CD1c-positive myeloid dendritic cell (primary cell): Measurements from ENCODE around the gene MED13L.
"Not testable (repeated sequence)": the region's sequence is repeated elsewhere in the genome, so short reads cannot be mapped to it uniquely, and the experiment has no call there.

Experiments used
- DNase-seq: peaks from one replicate; pipeline ENCODE4 v3.0.0-alpha.2; 2016; ENCODE audit errors: extremely low spot score

MED13L gene

GRCh38 chr12:116055895-116056607 is 221.4 kb downstream of the MED13L start:
- no peak for DNase-seq

- no peak for DNase-seq
Observed at GRCh38 chr12:116054280-116054679, 223.2 kb downstream of the MED13L start.

GRCh38 chr12:116053479-116054200 is 223.9 kb downstream of the MED13L start:
- DNase-seq: peak; percentile 45

DNA sequence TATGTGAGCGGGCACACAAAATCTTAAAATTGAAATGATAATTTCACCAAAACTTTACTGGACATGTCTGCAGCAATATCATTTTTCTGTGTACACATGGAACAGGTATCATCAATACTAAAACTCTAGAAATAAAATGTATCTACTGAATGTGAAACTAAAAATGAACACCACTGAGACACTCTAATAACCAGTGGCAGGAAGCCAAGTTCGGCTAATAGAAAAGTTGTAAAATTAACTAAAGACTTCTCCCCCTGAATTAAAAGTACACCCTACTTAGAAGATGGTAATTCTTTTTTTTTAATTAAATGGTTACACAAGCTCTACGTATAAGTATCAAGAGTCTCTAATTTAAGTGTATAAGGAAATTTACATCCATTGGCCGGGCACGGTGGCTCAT is 227.2 kb downstream of the MED13L start:
- DNase-seq: no peak

DNA sequence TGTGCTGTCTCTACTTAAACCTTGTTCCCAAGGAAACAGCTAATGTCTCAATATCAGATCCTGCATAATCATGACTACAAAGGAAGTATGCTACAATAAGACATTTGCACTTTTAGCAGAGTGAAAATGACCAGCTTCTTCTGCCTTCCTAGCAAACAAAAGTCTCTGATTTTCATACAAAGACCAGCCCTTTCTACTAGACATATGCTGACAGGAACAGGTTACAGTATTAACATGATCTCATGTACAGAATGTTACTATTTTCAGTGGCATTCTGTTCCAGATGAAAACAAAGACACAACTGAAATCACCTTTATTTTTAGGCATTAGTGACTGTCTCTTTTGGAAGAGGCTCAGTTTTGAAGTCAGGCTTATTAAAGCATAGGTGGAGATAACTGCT is 228.6 kb downstream of the MED13L start:
- no peak for DNase-seq

GRCh38 chr12:116046039-116046438 is 231.5 kb downstream of the MED13L start:
- DNase-seq: no peak

DNA sequence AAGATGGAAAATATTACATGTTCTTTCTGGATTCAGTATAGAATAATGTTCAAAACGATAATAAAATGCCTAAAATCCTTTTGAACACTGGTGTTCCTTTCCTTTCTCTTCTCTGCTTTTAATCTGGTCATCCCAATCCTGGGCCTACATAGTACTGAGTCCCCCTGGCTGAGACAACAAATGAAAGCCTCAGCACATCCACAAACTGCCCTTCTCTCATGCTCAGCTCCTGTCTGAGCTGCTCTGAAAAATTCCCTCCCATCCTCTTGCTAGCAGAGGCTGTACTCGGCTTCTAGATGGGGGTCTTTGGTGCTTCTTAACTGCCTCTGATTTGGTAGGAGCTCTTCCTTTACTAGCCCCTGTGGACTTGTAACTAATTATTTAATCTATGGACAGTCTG is 232.3 kb downstream of the MED13L start:
- DNase-seq: no peak

- no peak for DNase-seq
Observed at GRCh38 chr12:116043659-116044535, 233.6 kb downstream of the MED13L start.

- no peak for DNase-seq
Observed at GRCh38 chr12:116040402-116040801, 237.1 kb downstream of the MED13L start.

- no peak for DNase-seq
Observed at GRCh38 chr12:116039081-116039480, 238.4 kb downstream of the MED13L start.

DNA sequence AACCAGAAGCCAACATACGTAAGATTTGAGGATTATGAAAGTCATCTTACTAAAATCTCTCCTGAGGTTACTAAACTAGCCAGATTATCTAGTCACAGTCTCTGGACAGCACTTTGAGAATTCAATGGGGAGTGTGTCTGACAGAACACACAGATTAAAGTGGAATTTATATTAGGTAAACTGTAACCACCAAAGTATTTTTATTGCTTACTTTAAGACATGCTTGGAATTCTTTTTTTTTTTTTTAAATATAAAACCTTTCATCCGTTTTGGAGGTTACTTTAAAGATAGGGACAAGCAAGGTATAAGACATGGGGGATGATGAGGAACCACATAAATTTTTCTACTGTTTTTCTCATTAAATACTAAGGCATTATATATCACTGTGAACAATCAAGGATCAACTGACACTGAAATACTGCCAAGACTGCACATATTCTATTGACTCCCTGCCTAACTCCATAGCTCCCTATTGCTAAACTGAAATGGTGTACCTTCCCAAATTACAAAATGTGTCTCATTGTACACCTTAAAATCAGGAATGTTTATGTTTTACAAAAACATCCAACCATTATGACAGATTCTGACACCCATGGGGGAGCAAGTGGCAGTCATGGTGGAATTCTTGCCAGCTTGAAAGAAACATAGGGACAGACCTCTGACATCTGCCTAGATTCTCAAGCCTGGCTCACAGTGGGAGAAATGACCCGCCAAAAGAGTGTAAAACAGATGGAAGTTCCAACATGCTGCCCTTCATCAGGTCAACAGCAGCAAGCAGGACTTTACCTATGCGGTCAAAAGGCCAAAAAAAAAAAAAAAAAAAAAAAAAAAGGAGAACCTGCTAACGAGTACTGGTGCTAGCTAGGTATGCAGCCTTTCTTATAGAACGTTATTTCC is 239.3 kb downstream of the MED13L start:
- no peak for DNase-seq

GRCh38 chr12:116033765-116034164 is 243.7 kb downstream of the MED13L start:
- DNase-seq: no peak

GRCh38 chr12:116031624-116032023 is 245.9 kb downstream of the MED13L start:
- DNase-seq: not testable (repeated sequence)

DNA sequence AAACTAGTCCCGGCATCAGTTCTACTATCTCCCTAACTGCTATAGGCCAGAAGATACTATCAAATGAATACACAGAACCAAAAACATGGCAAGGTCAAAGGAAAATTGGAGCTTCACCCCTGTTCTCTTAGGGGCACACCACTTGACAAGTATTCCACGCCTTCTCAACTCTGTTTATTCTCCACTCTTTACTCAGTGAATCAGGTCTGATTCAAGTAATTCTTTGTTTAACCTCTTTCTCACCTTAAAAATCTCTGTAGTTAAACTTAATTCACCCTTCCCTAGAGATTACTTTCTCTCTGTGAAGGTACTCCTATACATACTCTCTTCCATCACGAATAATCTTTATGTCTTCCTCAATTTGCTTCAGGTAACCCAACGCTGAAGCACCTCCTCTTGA is 248.9 kb downstream of the MED13L start:
- no peak for DNase-seq

DNA sequence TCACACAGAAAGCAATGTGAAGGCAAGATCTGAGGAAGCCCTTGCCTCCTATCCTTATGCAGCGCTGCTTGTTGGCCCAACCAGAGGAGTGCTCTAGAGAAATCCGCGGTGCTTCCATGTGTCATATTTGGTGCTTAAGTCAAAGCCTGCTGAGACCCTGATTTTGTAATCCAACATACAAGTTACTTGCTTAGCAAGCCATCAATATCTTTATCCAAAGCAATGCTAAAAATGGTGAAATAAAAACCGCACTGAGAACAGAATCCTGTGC is 250.0 kb downstream of the MED13L start:
- no peak for DNase-seq

- no peak for DNase-seq
Observed at GRCh38 chr12:116026768-116027550, 250.5 kb downstream of the MED13L start.

DNA sequence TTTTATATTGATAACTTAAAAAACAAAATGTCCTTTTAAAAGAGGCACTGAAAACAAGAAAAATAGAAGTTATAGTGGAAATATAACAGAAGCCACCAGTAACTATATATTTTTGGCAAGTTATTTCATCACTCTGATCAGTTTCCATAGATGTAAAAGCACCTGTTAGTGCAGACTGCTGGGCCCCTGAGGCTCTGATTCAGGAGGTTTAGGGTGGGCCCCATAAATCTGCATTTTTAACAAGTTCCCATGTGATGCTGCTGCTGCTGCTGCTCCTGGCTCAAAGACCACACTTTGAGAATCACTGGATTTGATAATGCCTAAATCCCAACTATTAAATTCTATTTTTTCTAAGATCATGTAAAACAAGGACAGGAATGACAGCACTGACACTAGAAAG is 251.1 kb downstream of the MED13L start:
- no peak for DNase-seq

DNA sequence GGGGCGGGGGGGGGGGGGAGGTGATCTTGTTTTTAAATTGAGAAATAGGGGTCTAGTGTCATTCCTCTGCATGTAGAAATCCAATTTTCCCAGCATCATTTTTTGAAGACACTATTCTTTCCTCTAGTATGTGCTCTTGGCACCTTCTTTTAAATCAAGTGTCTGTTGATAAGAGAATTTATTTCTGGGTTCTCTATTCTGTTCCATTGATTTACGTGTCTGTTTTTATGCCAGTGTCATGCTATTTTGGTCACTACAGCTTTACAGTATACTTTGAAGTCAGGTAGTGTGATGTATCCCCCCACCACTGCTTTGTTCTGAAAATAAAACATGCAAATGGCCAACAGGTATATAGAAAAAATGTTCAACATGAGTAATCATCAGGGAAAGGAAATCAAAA is 252.7 kb downstream of the MED13L start:
- no peak for DNase-seq

DNA sequence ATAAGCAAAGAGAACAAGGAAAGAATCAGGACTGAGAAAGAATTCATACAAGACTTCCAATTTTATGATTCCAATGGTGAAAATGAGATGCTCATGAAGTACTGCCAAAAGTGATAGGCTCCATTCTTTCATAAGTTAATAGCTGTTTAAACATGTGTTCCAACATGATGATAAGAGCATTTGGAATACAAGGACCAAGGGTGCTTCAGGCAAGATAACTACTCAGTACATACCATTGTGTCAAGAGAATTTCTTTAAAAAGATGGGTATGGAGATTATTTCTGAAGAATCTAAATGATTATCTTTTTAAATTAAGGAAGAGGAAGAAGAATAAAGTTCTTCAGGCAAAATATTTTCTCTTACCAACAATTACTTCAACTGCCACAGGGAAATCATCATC is 258.1 kb downstream of the MED13L start:
- no peak for DNase-seq

GRCh38 chr12:116018282-116018681 is 259.2 kb downstream of the MED13L start:
- no peak for DNase-seq

DNA sequence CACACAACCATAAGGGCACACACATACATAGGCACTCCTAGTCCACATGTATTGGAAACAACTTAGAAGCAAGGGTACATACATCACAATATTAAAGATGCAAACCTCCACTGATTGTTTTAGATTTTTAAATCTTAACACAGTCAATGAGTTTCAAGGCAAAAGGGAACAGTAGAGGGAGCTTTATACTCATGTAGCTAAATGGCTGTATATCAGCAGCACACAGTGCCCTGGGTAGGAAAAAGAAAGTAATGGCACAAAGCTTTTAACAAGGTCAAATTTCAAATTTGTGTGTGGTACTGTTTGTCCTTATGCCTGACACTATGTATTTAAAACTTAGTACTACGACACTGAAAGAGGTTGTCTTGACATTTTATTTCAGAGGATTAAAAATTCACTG is 262.0 kb downstream of the MED13L start:
- no peak for DNase-seq
